BE2C (cell line): ENCODE data around the gene ARL6IP1. TPM values are rescaled to one million over a fixed set of nuclear protein-coding genes. Genes with fewer than 3 reads are reported as not detected.

Experiments used
- DNase-seq: peaks from one replicate; pipeline ENCODE4 v3.0.0-alpha.2; 2020
- H3K27me3 ChIP-seq: fragments of 250-450 bp; sonication (Bioruptor Pico); 2 replicates; pipeline ENCODE4 v1.5.1; 2020; ENCODE audit warnings: mild to moderate bottlenecking
- H3K36me3 ChIP-seq: fragments of 250-450 bp; sonication (Bioruptor Pico); 2 replicates; pipeline ENCODE4 v1.5.1; 2020; ENCODE audit warnings: mild to moderate bottlenecking
- H3K4me1 ChIP-seq: fragments of 250-450 bp; sonication (Bioruptor Pico); 2 replicates; pipeline ENCODE4 v1.5.1; 2020
- H3K4me3 ChIP-seq: 2 replicates; pipeline ENCODE4 v1.5.1; 2011; ENCODE audit warnings: low read depth, low read length
- H3K9me3 ChIP-seq: fragments of 250-450 bp; sonication (Bioruptor Pico); 2 replicates; pipeline ENCODE4 v1.5.1; 2020
- polyA plus RNA-seq: library from polyadenylated mRNA; unstranded; fragments of >200 nt; gene quantifications from one replicate; pipeline ENCODE4 v1.2.1, GENCODE V29; 2012; ENCODE audit warnings: low read depth, missing spikeins; ENCODE audit not compliant: insufficient read length, insufficient read depth
- TF ChIP-seq, protein P1 (sequence below): IDR thresholded peaks from 2 replicates; pipeline ENCODE4 v1.5.1; 2012; ENCODE audit warnings: mild to moderate bottlenecking, low read depth, low read length

Gene ARL6IP1
- 186 TPM for polyA plus RNA-seq

DNA sequence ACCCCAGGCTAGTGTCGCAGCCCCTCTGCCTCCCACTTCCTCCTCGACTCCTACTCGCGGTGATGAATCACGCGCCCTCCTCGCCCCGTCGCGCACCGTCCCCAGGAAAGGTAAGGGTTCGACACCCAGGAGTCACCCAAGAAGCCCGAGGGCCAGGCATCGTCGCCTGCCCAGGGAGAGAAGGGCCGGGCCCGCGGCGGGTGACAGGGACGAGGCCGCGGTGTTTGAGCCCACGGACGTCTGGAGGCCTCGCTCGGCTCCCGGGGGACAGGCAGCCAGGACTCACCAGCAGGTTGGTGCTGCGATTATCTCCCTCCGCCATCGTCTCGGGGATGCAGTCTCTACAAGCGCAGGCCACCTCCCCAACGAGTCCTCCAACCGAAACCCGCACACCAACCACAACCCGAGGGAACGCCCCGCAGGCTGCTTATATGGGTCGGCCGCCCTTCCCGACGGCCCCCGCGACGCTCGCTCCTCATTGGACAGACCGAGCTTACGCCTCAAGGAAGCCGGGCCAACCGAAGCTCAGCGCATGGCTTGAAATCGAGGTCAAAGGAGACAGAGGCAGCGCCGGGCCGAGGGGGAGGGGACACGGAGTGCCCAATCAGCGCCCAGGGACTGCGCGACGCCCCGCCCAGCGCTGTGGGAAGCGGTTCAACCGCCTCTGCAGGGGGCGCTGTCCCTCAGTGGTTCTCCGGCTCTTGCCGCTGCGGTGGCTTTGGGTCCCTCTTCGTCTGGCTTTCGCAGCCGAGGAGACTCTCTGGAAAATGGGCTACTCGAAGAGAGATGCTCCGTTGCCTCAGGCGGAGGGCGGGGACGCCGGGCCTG is at the start of gene ARL6IP1:
Gene ARL6IP1, minus strand, starts transcription at position 405 of the 828 bp plus-strand sequence. Its CDS starts 83 bp downstream, at position 322.
- TF ChIP-seq, protein P1, sequence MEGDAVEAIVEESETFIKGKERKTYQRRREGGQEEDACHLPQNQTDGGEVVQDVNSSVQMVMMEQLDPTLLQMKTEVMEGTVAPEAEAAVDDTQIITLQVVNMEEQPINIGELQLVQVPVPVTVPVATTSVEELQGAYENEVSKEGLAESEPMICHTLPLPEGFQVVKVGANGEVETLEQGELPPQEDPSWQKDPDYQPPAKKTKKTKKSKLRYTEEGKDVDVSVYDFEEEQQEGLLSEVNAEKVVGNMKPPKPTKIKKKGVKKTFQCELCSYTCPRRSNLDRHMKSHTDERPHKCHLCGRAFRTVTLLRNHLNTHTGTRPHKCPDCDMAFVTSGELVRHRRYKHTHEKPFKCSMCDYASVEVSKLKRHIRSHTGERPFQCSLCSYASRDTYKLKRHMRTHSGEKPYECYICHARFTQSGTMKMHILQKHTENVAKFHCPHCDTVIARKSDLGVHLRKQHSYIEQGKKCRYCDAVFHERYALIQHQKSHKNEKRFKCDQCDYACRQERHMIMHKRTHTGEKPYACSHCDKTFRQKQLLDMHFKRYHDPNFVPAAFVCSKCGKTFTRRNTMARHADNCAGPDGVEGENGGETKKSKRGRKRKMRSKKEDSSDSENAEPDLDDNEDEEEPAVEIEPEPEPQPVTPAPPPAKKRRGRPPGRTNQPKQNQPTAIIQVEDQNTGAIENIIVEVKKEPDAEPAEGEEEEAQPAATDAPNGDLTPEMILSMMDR = peak; percentile 85
- H3K36me3 ChIP-seq = peaks cover 15% of the 10 kb centered on the region
- H3K27me3 ChIP-seq = no peaks in the 10 kb centered on the region
- no peaks in the 10 kb centered on the region for H3K9me3 ChIP-seq
- peak; percentile 99 for DNase-seq
- H3K4me1 ChIP-seq = no peaks in the 10 kb centered on the region; the same call in 1 of the 2 replicates
- peak within 1 kb of the TSS; percentile 88 for H3K4me3 ChIP-seq

DNA sequence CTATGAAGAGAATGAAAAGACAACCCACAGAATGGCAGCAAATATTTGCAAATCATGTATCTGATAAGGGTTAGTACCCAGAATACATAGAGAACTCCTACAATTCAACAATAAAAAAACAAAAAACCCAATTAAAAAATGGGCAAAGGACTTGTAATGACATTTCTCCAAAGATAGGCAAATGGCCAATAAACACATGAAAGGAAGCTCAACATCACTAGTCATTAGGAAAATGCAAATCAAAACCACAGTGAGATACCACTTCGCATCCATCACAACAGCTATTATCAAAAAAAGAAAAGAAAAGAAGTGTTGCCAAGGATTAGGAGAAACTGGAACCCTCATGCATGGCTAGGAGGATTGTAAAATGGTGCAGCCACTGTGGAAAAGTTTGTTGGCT is 45.1 kb upstream of the ARL6IP1 start:
- TF ChIP-seq, protein P1 = no peak
- Histone ChIP-seq H3K4me3 (no peak overlapping the region), H3K36me3 (peaks cover 79% of the 10 kb centered on the region), H3K27me3 (no peaks in the 10 kb centered on the region), H3K4me1 (no peaks in the 10 kb centered on the region), H3K9me3 (no peaks in the 10 kb centered on the region)
- no peak for DNase-seq

DNA sequence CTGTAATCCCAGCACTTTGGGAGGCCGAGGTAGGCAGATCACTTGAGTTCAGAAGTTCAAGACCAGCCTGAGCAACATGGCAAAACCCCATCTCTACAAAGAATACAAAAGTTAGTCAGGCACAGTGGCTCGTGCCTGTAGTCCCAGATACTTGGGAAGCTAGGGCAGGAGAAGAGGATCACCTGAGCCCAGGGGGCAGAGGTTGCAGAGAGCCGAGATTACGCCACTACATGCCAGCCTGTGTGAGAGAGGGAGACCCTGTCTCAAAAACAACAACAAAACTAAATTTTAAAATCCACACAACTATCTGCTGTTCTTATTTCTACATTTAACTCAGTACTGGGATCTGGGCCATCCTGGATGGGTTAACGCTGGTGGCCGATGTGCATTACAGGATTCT is 41.2 kb upstream of the ARL6IP1 start:
- Histone ChIP-seq H3K4me3 (no peak overlapping the region), H3K9me3 (no peaks in the 10 kb centered on the region), H3K36me3 (peaks cover 75% of the 10 kb centered on the region), H3K4me1 (no peaks in the 10 kb centered on the region), H3K27me3 (no peaks in the 10 kb centered on the region)
- TF ChIP-seq, protein P1 = no peak
- no peak for DNase-seq

DNA sequence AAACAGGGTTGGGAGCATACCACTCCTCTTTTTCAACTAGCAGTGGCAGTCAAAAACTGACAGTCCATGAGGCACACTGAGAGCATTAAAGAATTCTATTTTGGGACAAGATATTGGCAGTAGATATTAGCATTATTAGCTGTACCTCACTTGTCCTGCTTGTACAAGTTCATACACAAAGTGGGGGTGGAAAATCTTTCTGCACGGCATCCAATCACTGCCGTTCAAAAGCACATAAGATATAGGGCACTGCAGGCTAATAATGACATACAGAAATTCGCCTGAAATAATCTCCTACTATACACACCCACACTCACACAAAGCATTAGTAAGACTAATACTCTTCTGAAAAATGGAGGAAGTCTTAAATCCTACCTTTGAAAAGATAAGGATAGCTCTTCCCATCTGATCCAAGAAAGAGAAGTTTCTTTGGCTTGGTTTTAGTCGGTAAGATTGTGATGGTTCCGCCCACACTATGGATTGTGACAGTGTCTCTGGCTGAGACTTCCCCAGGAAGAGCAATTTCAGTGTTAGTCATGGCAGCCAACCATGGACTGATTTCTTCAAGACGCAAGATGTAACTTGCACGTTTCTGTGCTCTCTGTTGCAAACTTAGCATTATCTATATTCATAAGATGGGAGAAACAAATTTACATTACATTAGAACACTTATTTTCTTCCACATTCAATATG is 40.6 kb upstream of the ARL6IP1 start:
- Histone ChIP-seq H3K36me3 (peaks cover 75% of the 10 kb centered on the region), H3K4me3 (no peak overlapping the region), H3K27me3 (no peaks in the 10 kb centered on the region), H3K9me3 (no peaks in the 10 kb centered on the region), H3K4me1 (no peaks in the 10 kb centered on the region)
- TF ChIP-seq, protein P1 = no peak
- DNase-seq = no peak

DNA sequence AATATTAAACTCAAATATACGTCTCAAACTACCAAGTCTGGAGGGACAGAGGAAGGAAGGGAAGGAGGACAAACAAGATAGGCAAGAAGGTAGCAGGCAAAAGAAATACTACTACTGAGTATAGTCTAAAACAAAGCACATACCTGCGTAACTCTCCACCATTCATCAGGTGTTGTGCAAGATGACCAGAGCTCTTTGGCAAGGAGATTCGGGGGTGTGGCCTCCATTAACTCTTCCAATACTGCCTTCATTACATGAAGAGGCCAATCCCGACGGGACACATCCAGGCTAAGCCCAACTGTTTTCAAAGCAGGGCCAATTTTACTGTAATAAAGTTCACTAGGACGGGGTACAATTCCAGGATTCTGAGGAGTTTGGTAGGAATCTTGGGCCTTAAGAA is 38.2 kb upstream of the ARL6IP1 start:
- Histone ChIP-seq H3K27me3 (no peaks in the 10 kb centered on the region), H3K9me3 (no peaks in the 10 kb centered on the region), H3K4me3 (no peak overlapping the region), H3K4me1 (no peaks in the 10 kb centered on the region), H3K36me3 (peaks cover 75% of the 10 kb centered on the region)
- TF ChIP-seq, protein P1 = no peak
- no peak for DNase-seq
